Measurements from ENCODE around the gene PSG11. TPM values are rescaled to one million over a fixed set of nuclear protein-coding genes. Genes with fewer than 3 reads are reported as not detected.

Gene PSG11
- total RNA-seq, 1 experiment from 2014 or later: not detected

GRCh38 chr19:42961119-42961518 lies 65.2 kb downstream of the PSG11 start (continued):
- TF ChIP-seq ZMAT4 (CRISPR knock-in tag; IDR thresholded peaks at IDR 0.05): no peak

Other genes starting within 250 kb of the PSG11 start
- gene PSG1, start 146.8 kb downstream of the PSG11 start, total RNA-seq (2021): not detected in 3 replicates
- not detected in 3 replicates for gene PSG6, start 108.6 kb downstream of the PSG11 start, total RNA-seq (2021)
- not detected in 3 replicates for gene PSG7, start 89.3 kb downstream of the PSG11 start, total RNA-seq (2021)
- not detected in 3 replicates for gene PSG2, start 56.2 kb upstream of the PSG11 start, total RNA-seq (2021)
- gene PSG5, start 160.1 kb upstream of the PSG11 start, total RNA-seq (2021): not detected in 3 replicates
- not detected in 3 replicates for gene PSG4, start 179.2 kb upstream of the PSG11 start, total RNA-seq (2021)
- gene PSG9, start 243.1 kb upstream of the PSG11 start, total RNA-seq (2021): not detected in 3 replicates

All from WTC11 (cell line).